ENCODE data around the gene TTC33. TPM values are rescaled to one million over a fixed set of nuclear protein-coding genes. Genes with fewer than 3 reads are reported as not detected.

The TTC33 gene
- total and polyA plus RNA-seq, 4 donors, result 5.3 to 30.5 (median 7.8) TPM

DNA sequence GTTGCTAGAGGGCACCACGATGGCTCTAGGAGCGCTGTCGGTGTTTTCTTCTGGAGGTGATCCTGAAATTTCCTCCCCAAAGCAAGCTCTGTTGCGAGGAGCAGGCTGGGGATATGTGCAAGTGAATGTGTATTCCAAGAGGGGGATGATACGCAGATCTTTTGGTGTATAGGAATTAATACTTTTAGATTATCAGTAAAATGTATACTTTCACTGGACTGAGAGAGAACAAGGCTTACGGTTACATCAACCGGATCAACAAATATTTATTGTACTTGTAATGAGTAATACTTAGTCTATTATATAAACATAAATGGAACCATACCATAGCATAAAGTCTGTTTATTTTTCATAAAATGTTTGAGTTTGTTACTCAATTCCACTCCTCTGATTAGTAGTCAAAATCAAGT is 43.0 kb upstream of the TTC33 start:
- Histone ChIP-seq H3K4me3 (peak overlapping the region; percentile 75), H3K36me3 (ENCODE audit: control insufficient read depth in 4 of 4, insufficient read depth in 4 of 4, low read length in 4 of 4) (peaks cover 0 to 4% (median 0%) of the 10 kb centered on the region in 4 donors), H3K4me1 (ENCODE audit: control insufficient read depth in 5 of 5, insufficient read depth in 5 of 5, low read length in 5 of 5) (peaks cover 0 to 20% (median 3%) of the 10 kb centered on the region in 5 donors), H3K27ac (ENCODE audit: low read depth in 1 of 2, low read length in 1 of 2) (peak overlapping the region; percentile 85 to 93), H3K9me3 (ENCODE audit: control insufficient read depth in 4 of 4, insufficient read depth in 3 of 4, low read length in 3 of 4) (peaks cover 0 to 2% (median 0%) of the 10 kb centered on the region in 4 donors), H3K9ac (ENCODE audit: insufficient read depth in 1 of 2, low read length in 2 of 2) (peak overlapping the region; percentile 76 to 92), H3K27me3 (ENCODE audit: control insufficient read depth in 3 of 3, insufficient read depth in 3 of 3, low read length in 2 of 3) (no peaks in the 10 kb centered on the region)
- DNase-seq (peak in 1 of 3 donors; percentile 72), ATAC-seq (ENCODE audit: insufficient read depth, low FRiP score) (no peak)
- WGBS, 2 donors, result 3 to 4% methylated on average over 7 of the region's 7 CpGs
- TF ChIP-seq, protein P1, sequence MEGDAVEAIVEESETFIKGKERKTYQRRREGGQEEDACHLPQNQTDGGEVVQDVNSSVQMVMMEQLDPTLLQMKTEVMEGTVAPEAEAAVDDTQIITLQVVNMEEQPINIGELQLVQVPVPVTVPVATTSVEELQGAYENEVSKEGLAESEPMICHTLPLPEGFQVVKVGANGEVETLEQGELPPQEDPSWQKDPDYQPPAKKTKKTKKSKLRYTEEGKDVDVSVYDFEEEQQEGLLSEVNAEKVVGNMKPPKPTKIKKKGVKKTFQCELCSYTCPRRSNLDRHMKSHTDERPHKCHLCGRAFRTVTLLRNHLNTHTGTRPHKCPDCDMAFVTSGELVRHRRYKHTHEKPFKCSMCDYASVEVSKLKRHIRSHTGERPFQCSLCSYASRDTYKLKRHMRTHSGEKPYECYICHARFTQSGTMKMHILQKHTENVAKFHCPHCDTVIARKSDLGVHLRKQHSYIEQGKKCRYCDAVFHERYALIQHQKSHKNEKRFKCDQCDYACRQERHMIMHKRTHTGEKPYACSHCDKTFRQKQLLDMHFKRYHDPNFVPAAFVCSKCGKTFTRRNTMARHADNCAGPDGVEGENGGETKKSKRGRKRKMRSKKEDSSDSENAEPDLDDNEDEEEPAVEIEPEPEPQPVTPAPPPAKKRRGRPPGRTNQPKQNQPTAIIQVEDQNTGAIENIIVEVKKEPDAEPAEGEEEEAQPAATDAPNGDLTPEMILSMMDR (IDR thresholded peaks at IDR 0.05; ENCODE audit: control extremely low read depth, extremely low read depth), result no peak

DNA sequence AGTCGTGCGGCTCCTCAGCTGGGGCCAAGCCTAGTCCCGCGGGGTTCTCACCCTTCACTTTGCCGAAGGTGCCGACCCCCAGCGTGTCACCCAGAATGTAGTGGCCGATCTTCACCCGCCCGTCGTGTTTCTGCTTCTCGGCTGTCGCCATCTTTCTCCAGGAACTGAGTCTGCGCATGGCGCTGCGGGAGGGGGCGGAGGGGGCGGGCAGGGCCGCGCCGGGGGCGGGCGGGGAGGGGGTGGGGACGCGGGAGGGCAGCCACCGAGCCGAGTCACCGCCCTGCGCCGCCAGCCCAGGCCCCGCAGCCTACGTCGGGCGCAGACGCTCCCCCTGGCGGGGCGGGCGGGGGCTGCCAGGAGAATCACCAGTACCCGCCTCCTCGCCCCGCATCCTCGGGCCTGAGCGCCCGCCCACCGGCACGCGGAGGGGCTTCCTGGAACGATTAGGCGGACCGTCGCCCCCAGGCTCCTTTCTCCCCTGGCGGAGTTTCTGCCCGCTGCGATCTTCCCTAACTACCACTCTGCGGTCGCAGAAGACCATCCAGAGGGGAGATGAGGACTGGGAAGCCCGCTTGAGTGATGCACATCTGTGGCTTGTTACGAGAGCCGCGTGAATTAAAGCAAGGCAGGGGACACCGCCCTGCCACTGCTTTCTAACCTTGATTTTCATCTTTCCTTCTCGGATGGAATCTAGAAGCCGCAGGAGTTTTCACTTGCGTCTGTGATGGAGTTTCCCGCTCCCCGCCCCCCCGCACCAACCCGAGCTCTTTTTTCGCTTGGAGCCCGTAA is 42.4 kb upstream of the TTC33 start, which contains the start of gene PRKAA1:
PRKAA1 (minus strand) TSS at position 363 of the 789 bp plus-strand sequence; CDS start at position 178, 185 bp downstream.
- TF ChIP-seq, protein P1 (IDR thresholded peaks at IDR 0.05; ENCODE audit: control extremely low read depth, extremely low read depth), result peak; percentile 35
- Histone ChIP-seq H3K4me3 (peak within 1 kb of the TSS; percentile 88), H3K27me3 (ENCODE audit: control insufficient read depth in 3 of 3, insufficient read depth in 3 of 3, low read length in 2 of 3) (no peaks in the 10 kb centered on the region), H3K27ac (ENCODE audit: low read depth in 1 of 2, low read length in 1 of 2) (peak within 1 kb of the TSS; percentile 85 to 96), H3K9ac (ENCODE audit: insufficient read depth in 1 of 2, low read length in 2 of 2) (peak within 1 kb of the TSS; percentile 76 to 95), H3K9me3 (ENCODE audit: control insufficient read depth in 4 of 4, insufficient read depth in 3 of 4, low read length in 3 of 4) (peaks cover 0 to 2% (median 0%) of the 10 kb centered on the region in 4 donors), H3K36me3 (ENCODE audit: control insufficient read depth in 4 of 4, insufficient read depth in 4 of 4, low read length in 4 of 4) (peaks cover 0 to 4% (median 0%) of the 10 kb centered on the region in 4 donors), H3K4me1 (ENCODE audit: control insufficient read depth in 5 of 5, insufficient read depth in 5 of 5, low read length in 5 of 5) (peaks cover 0 to 20% (median 3%) of the 10 kb centered on the region in 5 donors)
- ATAC-seq (ENCODE audit: insufficient read depth, low FRiP score), result peak; percentile 93
- WGBS, 2 donors, result 0 to 1% methylated on average over 50 to 70 of the region's 70 CpGs
- peak; percentile 93 to 96 (median 95) for DNase-seq

DNA sequence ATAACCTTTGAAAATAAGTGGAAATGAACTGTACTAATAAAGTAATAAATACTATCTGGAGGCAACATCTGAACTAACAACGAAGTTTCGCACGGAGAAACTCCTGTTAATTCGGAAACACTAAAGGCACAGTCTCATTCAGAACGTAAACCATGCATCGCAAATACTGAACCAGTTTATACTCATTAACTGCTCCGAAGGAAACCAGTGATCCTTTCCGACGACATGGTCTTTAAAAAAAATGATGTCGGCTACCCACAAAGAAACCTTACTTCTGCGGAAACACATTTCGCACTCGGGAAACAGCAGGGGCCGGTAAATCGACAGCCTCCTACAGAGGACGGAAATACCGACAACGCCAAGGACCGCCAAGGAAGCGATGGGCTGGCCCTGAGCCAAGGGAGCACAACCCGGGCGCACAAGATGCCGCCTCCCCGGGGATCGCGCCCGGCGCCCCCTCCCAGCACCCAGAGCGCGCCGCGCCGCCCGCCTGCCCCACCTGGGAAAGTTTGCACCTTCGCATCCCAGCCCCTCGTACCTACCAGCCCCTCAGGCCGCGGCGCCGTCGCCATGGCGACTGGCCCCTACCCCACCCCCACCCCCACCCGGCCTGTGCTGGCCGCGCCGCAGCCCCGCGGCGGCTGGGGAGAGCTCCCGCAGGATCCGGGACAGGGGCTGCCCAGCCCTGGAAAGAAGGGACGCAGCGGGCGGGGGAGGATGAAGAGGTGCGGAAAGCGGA is 41.7 kb upstream of the TTC33 start:
- Histone ChIP-seq H3K36me3 (ENCODE audit: control insufficient read depth in 4 of 4, insufficient read depth in 4 of 4, low read length in 4 of 4) (peaks cover 0 to 4% (median 0%) of the 10 kb centered on the region in 4 donors), H3K27ac (ENCODE audit: low read depth in 1 of 2, low read length in 1 of 2) (peak overlapping the region; percentile 62 to 96), H3K27me3 (ENCODE audit: control insufficient read depth in 3 of 3, insufficient read depth in 3 of 3, low read length in 2 of 3) (no peaks in the 10 kb centered on the region), H3K9ac (ENCODE audit: insufficient read depth in 1 of 2, low read length in 2 of 2) (peak overlapping the region; percentile 55 to 95), H3K9me3 (ENCODE audit: control insufficient read depth in 4 of 4, insufficient read depth in 3 of 4, low read length in 3 of 4) (peaks cover 0 to 2% (median 0%) of the 10 kb centered on the region in 4 donors), H3K4me1 (ENCODE audit: control insufficient read depth in 5 of 5, insufficient read depth in 5 of 5, low read length in 5 of 5) (peaks cover 0 to 20% (median 3%) of the 10 kb centered on the region in 5 donors), H3K4me3 (peak overlapping the region; percentile 88)
- WGBS, 2 donors, result 0 to 1% methylated on average over 51 to 56 of the region's 56 CpGs
- DNase-seq (peak; percentile 81 to 85 (median 83)), ATAC-seq (ENCODE audit: insufficient read depth, low FRiP score) (peak; percentile 43)
- TF ChIP-seq, protein P1 (IDR thresholded peaks at IDR 0.05; ENCODE audit: control extremely low read depth, extremely low read depth), result no peak
